Fibroblast of pulmonary artery (primary cell): Measurements from ENCODE around the gene ZNF101.
A peak's percentile ranks its signal among the peaks of the same experiment; 100 is the strongest.

ENCODE experiments used
- DNase-seq: peaks from one replicate; pipeline ENCODE4 v3.0.0-alpha.2; 2010; ENCODE audit warnings: low read depth
- H3K4me3 ChIP-seq: replicated peaks from 2 replicates; pipeline ENCODE4 v1.5.1; 2011; ENCODE audit warnings: low read depth, mild to moderate bottlenecking, control low read depth, low read length, moderate library complexity
- TF ChIP-seq, protein P1 (sequence below): IDR thresholded peaks from 2 replicates; pipeline ENCODE4 v1.5.1; 2011; ENCODE audit warnings: mild to moderate bottlenecking, control low read depth, low read length, inconsistent platforms; ENCODE audit errors: missing control alignments

Gene ZNF101

DNA sequence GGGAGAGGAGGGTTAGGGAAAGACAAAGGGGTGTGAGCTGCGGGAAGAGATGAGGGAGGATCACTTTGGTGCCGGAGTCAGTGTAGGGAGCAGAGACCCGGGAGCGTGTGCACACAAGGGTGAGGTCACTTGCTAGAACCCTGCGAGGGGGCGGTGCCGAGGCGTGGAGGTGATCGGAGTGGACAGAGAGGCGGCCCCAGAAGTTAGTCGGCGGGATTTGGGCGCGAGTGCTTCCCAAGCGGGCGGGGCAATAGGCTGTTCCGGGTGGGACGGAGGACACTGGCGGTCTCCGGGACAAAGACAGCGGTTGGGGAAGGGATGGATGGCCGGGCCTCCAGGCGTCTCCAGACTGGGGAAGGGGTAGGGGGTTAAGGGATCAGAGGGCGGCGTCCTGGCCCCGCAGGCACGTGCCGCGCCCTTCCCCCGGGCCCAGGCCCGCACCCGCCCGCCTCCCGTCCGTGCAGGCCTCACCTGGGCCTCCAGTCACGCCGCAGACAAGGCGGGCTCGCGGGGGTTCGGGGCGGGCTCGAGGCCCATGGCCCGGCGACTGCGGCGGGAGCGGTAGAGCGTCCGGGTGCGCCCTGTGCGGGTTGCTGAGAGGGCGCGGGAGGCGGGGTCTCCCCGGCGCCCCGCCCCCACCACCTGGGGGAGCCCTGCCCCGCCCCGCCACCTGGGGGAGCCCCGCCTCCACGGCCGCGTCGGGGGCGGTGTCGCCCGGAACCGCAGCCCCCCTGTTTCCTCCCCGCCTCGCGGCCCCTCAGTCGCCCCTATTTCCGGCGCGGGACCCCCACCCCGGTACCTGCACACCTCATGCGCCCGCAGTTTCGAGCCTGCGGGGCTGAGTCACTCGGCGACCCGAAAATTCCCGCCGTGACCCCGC, 40.8 kb upstream of the ZNF101 start, which contains the start of gene LPAR2:
LPAR2 (minus strand) TSS at position 600 of the 880 bp plus-strand sequence. CDS start 945 bp downstream, outside the sequence.
- no peak for DNase-seq
- H3K4me3 ChIP-seq = peak within 1 kb of the TSS; percentile 40
- TF ChIP-seq, protein P1, sequence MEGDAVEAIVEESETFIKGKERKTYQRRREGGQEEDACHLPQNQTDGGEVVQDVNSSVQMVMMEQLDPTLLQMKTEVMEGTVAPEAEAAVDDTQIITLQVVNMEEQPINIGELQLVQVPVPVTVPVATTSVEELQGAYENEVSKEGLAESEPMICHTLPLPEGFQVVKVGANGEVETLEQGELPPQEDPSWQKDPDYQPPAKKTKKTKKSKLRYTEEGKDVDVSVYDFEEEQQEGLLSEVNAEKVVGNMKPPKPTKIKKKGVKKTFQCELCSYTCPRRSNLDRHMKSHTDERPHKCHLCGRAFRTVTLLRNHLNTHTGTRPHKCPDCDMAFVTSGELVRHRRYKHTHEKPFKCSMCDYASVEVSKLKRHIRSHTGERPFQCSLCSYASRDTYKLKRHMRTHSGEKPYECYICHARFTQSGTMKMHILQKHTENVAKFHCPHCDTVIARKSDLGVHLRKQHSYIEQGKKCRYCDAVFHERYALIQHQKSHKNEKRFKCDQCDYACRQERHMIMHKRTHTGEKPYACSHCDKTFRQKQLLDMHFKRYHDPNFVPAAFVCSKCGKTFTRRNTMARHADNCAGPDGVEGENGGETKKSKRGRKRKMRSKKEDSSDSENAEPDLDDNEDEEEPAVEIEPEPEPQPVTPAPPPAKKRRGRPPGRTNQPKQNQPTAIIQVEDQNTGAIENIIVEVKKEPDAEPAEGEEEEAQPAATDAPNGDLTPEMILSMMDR = no peak

DNA sequence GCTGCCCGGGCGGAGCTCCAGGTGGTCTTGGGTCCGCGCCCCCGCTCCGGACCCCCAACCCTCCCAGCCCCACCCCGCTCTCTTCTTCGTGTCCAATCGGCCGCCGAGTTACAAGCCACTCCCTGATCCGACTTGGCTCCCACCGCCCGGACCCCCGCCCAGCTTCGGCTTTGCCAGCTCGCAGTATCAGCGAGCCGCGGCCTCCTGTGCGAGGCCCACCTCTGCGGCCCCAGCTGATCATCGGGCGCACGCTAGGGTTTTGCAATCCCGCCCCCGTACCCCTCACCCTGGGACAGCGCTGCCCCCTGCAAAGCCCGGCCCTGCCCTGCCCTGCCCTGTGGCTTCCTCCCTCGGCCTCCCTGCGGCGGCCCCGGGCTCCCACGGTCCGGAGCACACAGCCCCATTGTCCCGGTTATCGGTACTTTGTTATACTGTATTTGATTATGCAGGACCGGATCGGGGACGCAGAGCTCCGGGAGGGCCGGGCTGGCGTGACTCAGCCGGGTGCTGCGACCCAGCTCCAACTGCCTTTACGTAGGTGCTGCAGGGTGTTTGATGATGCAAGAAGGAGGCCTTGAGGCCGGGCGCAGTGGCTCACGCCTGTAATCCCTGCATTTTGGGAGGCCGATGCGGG, 40.0 kb upstream of the ZNF101 start:
- peak; percentile 76 for DNase-seq
- TF ChIP-seq, protein P1 = no peak
- peak overlapping the region; percentile 40 for H3K4me3 ChIP-seq

DNA sequence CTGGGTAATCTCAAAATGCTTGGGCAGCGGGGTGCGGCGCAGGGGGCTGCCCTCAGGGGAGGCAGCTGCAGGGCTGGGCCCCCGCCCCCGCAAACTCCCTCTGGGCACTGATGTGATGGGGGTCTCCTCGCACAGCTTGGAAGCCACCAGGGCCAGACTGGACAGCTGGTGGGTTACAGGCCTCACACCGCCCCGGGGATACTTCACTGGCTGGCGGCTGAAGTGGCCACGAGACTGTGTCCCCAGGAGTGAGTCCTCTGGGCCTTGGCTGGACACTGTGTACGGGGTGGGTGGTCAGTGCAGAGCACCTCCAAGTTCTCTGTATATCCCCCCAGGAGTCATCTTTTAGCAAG, 38.6 kb upstream of the ZNF101 start:
- no peak for DNase-seq
- TF ChIP-seq, protein P1 = no peak
- H3K4me3 ChIP-seq = no peak overlapping the region

DNA sequence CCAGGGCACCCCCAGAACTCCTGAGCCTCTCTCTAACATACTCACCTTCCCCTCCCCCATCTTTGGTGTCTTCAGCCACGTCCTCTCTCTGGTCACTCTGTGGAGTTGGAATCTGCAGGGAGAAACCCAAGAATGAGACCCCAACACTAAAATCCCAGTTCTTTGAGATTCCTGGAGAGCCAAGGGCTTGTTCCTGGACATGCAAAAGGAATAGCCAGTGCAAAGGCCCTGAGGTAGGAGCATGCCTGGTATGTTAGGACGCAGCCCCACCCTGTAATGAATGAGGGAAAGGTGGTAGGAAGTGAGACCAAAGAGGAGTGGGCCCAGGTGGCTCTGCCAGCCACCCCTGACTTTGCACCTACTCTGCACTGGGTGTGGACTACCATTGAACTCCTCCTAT, 38.2 kb upstream of the ZNF101 start:
- no peak for DNase-seq
- TF ChIP-seq, protein P1 = no peak
- H3K4me3 ChIP-seq = no peak overlapping the region

DNA sequence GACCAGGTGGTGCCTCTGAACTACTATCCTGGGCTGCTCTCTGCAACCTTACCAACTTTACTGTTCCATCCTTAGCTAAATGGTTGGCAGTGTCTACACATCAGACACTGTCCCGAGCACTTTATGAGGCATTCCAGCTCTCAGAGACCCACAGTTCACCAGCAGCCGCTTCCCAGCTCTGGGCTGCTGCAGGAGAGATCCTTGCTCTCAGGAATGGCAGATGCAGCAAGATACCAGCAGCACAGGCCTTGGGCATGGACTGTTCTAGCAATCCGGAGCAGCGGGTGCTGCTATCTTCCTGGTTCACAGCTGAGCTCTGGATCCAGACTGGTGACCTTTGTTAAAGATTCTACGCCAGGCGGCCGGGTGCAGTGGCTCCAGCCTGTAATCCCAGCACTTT, 37.3 kb upstream of the ZNF101 start:
- TF ChIP-seq, protein P1 = no peak
- no peak for DNase-seq
- H3K4me3 ChIP-seq = no peak overlapping the region

DNA sequence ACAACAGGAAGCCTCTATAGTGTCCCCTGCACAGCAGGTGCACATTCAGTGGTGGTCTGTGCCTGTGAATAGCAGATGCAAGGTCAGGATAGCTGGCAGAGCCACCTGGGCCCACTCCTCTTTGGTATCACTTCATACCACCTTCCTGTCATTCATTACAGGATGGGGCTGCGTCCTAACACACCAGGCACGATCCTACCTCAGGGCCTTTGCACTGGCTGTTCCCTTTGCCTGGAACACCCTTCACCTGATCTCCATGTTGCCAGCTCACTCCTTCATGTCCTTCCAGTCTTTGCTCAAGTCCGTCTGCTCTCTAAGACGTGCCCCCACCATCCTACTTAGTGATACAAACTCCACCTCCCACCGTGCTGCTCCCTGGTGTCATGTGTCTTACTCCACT, 36.0 kb upstream of the ZNF101 start:
- TF ChIP-seq, protein P1 = no peak
- DNase-seq = no peak
- H3K4me3 ChIP-seq = no peak overlapping the region
